ENCODE results near the gene JMJD8. TPM values are rescaled to one million over a fixed set of nuclear protein-coding genes. Genes with fewer than 3 reads are reported as not detected.

JMJD8 gene
- total RNA-seq, 1 donor from 2014 or later: 20.2 TPM

GRCh38 chr16:662095-662494, 22.0 kb downstream of the JMJD8 start:
- no peak for DNase-seq (ENCODE audit: low read depth in 2 of 2)

GRCh38 chr16:661184-661821, 22.8 kb downstream of the JMJD8 start:
- DNase-seq (ENCODE audit: low read depth in 2 of 2): no peak

- DNase-seq (ENCODE audit: low read depth in 2 of 2): peak; percentile 94
Observed at GRCh38 chr16:660459-661183, 23.5 kb downstream of the JMJD8 start.

- no peak for DNase-seq (ENCODE audit: low read depth in 2 of 2)
Observed at GRCh38 chr16:660132-660458, 24.0 kb downstream of the JMJD8 start.

GRCh38 chr16:659618-660017, 24.5 kb downstream of the JMJD8 start:
- no peak for DNase-seq (ENCODE audit: low read depth in 2 of 2)

GRCh38 chr16:658679-659571, 25.2 kb downstream of the JMJD8 start:
- DNase-seq (ENCODE audit: low read depth in 2 of 2): no peak

- no peak for DNase-seq (ENCODE audit: low read depth in 2 of 2)
Observed at GRCh38 chr16:657487-657886, 26.6 kb downstream of the JMJD8 start.

GRCh38 chr16:654034-654433, 30.1 kb downstream of the JMJD8 start:
- no peak for DNase-seq (ENCODE audit: low read depth in 2 of 2)

GRCh38 chr16:652454-653305, 31.5 kb downstream of the JMJD8 start:
- no peak for DNase-seq (ENCODE audit: low read depth in 2 of 2)

- DNase-seq (ENCODE audit: low read depth in 2 of 2): no peak
Observed at GRCh38 chr16:651844-652243, 32.3 kb downstream of the JMJD8 start.

- DNase-seq (ENCODE audit: low read depth in 2 of 2): no peak
Observed at GRCh38 chr16:649631-650030, 34.5 kb downstream of the JMJD8 start.

GRCh38 chr16:648781-649589, 35.1 kb downstream of the JMJD8 start, which contains the start of gene WDR90:
Gene WDR90, plus strand, starts transcription at chr16:649365. Its CDS starts 52 bp downstream, at chr16:649417.
- peak; percentile 91 to 94 for DNase-seq (ENCODE audit: low read depth in 2 of 2)

- peak in 1 of 2 donors; percentile 37 for DNase-seq (ENCODE audit: low read depth in 2 of 2)
Observed at GRCh38 chr16:648071-648780, 35.9 kb downstream of the JMJD8 start.

GRCh38 chr16:647173-647902, 36.8 kb downstream of the JMJD8 start:
- no peak for DNase-seq (ENCODE audit: low read depth in 2 of 2)

- DNase-seq (ENCODE audit: low read depth in 2 of 2): no peak
Observed at GRCh38 chr16:646679-647172, 37.4 kb downstream of the JMJD8 start.

- DNase-seq (ENCODE audit: low read depth in 2 of 2): no peak
Observed at GRCh38 chr16:645852-646678, 38.1 kb downstream of the JMJD8 start.

GRCh38 chr16:644556-644955, 39.6 kb downstream of the JMJD8 start:
- no peak for DNase-seq (ENCODE audit: low read depth in 2 of 2)

GRCh38 chr16:643050-643368, 41.1 kb downstream of the JMJD8 start:
- DNase-seq (ENCODE audit: low read depth in 2 of 2): no peak

Data from lung microvascular endothelial cell (primary cell).